Liver (tissue), 9 donors: ENCODE data around the gene TNFAIP1. TPM values are rescaled to one million over a fixed set of nuclear protein-coding genes. Genes with fewer than 3 reads are reported as not detected.

ENCODE experiments used
- DNase-seq: peaks from one replicate; pipeline ENCODE4 v3.0.0-alpha.2; 2017; ENCODE audit warnings: low spot score
- H3K27ac ChIP-seq, 2 donors: one replicate each; pipeline ENCODE4 v1.7.0; 2013; ENCODE audit warnings: inconsistent platforms in 2 of 2, low read length in 2 of 2, control low read depth in 1 of 2, low read depth in 1 of 2, mild to moderate bottlenecking in 1 of 2
- H3K27me3 ChIP-seq, 4 donors: one replicate each; pipeline versions ENCODE4 v1.6.1 to v1.7.0; 2013; ENCODE audit warnings: low read length in 3 of 4, inconsistent platforms in 1 of 4, mild to moderate bottlenecking in 1 of 4, moderate library complexity in 1 of 4; ENCODE audit not compliant: control insufficient read depth in 4 of 4, insufficient read depth in 4 of 4
- H3K36me3 ChIP-seq, 4 donors: one replicate each; pipeline versions ENCODE4 v1.6.1 to v1.7.0; 2013; ENCODE audit warnings: low read length in 3 of 4, mild to moderate bottlenecking in 3 of 4, low read depth in 1 of 4, moderate library complexity in 1 of 4; ENCODE audit not compliant: control insufficient read depth in 4 of 4, insufficient read depth in 3 of 4
- H3K4me1 ChIP-seq, 4 donors: one replicate each; pipeline versions ENCODE4 v1.6.1 to v1.7.0; 2013; ENCODE audit warnings: low read length in 3 of 4, mild to moderate bottlenecking in 3 of 4, moderate library complexity in 1 of 4; ENCODE audit not compliant: control insufficient read depth in 4 of 4, insufficient read depth in 4 of 4
- H3K4me3 ChIP-seq, 3 donors: one replicate each; pipeline versions ENCODE4 v1.6.1 to v1.7.0; 2013; ENCODE audit warnings: low read length in 3 of 3, control low read depth in 1 of 3, low read depth in 1 of 3, mild to moderate bottlenecking in 1 of 3
- H3K9ac ChIP-seq, 2 donors: one replicate each; pipeline ENCODE4 v1.7.0; 2013; ENCODE audit warnings: low read length in 2 of 2, mild to moderate bottlenecking in 2 of 2, moderate library complexity in 2 of 2, control low read depth in 1 of 2, low read depth in 1 of 2
- H3K9me3 ChIP-seq, 4 donors: one replicate each; pipeline versions ENCODE4 v1.6.1 to v1.7.0; 2013; ENCODE audit warnings: low read length in 3 of 4; ENCODE audit not compliant: control insufficient read depth in 4 of 4
- ATF3 ChIP-seq: IDR thresholded peaks from 2 replicates; pipeline ENCODE4 v1.6.1; 2016; ENCODE audit warnings: antibody characterized with exemption
- CTCF ChIP-seq: fragments of 150-350 bp; IDR thresholded peaks from 2 replicates; pipeline ENCODE4 v1.5.1; 2017; ENCODE audit warnings: improper control_type of control experiment, low read depth, low read length; ENCODE audit not compliant: missing input control
- FOXA1 ChIP-seq: IDR thresholded peaks from 2 replicates; pipeline ENCODE4 v1.6.1; 2016; ENCODE audit warnings: antibody characterized with exemption
- FOXA2 ChIP-seq: IDR thresholded peaks from 2 replicates; pipeline ENCODE4 v1.6.1; 2016; ENCODE audit warnings: antibody characterized with exemption
- GABPA ChIP-seq, 2 donors: IDR thresholded peaks in 1 of 2; conservative IDR thresholded peaks in 1 of 2; 2 replicates each; pipeline ENCODE4 v1.6.1; 2016; ENCODE audit warnings: antibody characterized with exemption in 2 of 2, mild to moderate bottlenecking in 1 of 2, moderate library complexity in 1 of 2
- HNF4A ChIP-seq, 2 donors: conservative IDR thresholded peaks; 2 replicates each; pipeline ENCODE4 v1.6.1; 2016; ENCODE audit warnings: antibody characterized with exemption in 2 of 2, mild to moderate bottlenecking in 2 of 2
- HNF4G ChIP-seq: IDR thresholded peaks from 2 replicates; pipeline ENCODE4 v1.6.1; 2016; ENCODE audit warnings: antibody characterized with exemption
- JUND ChIP-seq, 2 donors: IDR thresholded peaks; 2 replicates each; pipeline ENCODE4 v1.6.1; 2016; ENCODE audit warnings: antibody characterized with exemption in 2 of 2
- MAX ChIP-seq: IDR thresholded peaks from 2 replicates; pipeline ENCODE4 v1.6.1; 2016; ENCODE audit warnings: antibody characterized with exemption
- NR2F2 ChIP-seq: IDR thresholded peaks from 2 replicates; pipeline ENCODE4 v1.6.1; 2016; ENCODE audit warnings: antibody characterized with exemption
- RAD21 ChIP-seq, 2 donors: IDR thresholded peaks; 2 replicates each; pipeline ENCODE4 v1.6.1; 2016; ENCODE audit warnings: antibody characterized with exemption in 2 of 2, mild to moderate bottlenecking in 2 of 2
- RXRA ChIP-seq, 2 donors: IDR thresholded peaks; 2 replicates each; pipeline ENCODE4 v1.6.1; 2017 to 2018; ENCODE audit warnings: antibody characterized with exemption in 2 of 2, mild to moderate bottlenecking in 1 of 2
- SP1 ChIP-seq: IDR thresholded peaks from 2 replicates; pipeline ENCODE4 v1.6.1; 2018; ENCODE audit warnings: antibody characterized with exemption, mild to moderate bottlenecking
- TAF1 ChIP-seq: conservative IDR thresholded peaks from 2 replicates; pipeline ENCODE4 v1.6.1; 2016; ENCODE audit warnings: antibody characterized with exemption, mild to moderate bottlenecking
- WGBS: extraction: QIAGEN DNeasy Blood & Tissue Kit; methylation state at CpG from one replicate; pipeline ENCODE4 v1.1.7; 2013; 5-methylcytosine and 5-hydroxymethylcytosine counted together
- polyA plus RNA-seq, 2 donors: library from polyadenylated mRNA; stranded (reverse) in 1 of 2; unstranded in 1 of 2; fragments of 200-250 nt in 1 of 2; fragments of >200 nt in 1 of 2; fragmentation: Nextera tagmentation in 1 of 2; extraction: Ambion mirVana in 1 of 2; gene quantifications; one replicate each; pipeline versions ENCODE4 v1.2.1 to v1.2.3, GENCODE V29; 2013 to 2015
- total RNA-seq, 2 donors: library from RNA; depleted of rRNA; stranded (reverse); fragments of >200 nt; gene quantifications; one replicate each; pipeline ENCODE4 v1.2.3, GENCODE V29; 2014
- donor health status: healthy.
- donor health status: healthy.
- donor health status: healthy.
- donor health status: healthy.
- donor health status: healthy.

The TNFAIP1 gene
- total and polyA plus RNA-seq, 4 donors, result 11.7 to 31.7 (median 19.6) TPM

- no peak overlapping the region for H3K4me3 ChIP-seq
- H3K9me3 ChIP-seq, result no peaks in the 10 kb centered on the region
- no peak overlapping the region for H3K27ac ChIP-seq
- DNase-seq, result no peak
- H3K27me3 ChIP-seq, result no peaks in the 10 kb centered on the region
- peaks cover 4 to 13% (median 8%) of the 10 kb centered on the region in 4 donors for H3K4me1 ChIP-seq
- H3K9ac ChIP-seq, result no peak overlapping the region
- 68% methylated on average over 2 of the region's 2 CpGs for WGBS
- TF ChIP-seq SP1, result no peak
- no peak for TF ChIP-seq NR2F2
- no peak for TF ChIP-seq JUND (IDR thresholded peaks at IDR 0.05)
- no peak for TF ChIP-seq HNF4A (conservative IDR thresholded peaks at IDR 0.05)
- TF ChIP-seq GABPA (IDR thresholded peaks at IDR 0.05 in 1 of 2, conservative IDR thresholded peaks at IDR 0.05 in 1 of 2), result no peak
- no peak for TF ChIP-seq MAX
- no peak for TF ChIP-seq RXRA (IDR thresholded peaks at IDR 0.05)
- TF ChIP-seq TAF1, result no peak
- H3K36me3 ChIP-seq, result no peaks in the 10 kb centered on the region
Measured at GRCh38 chr17:28313841-28314240, 21.7 kb upstream of the TNFAIP1 start.

- Histone ChIP-seq H3K9me3 (no peaks in the 10 kb centered on the region), H3K27ac (no peak overlapping the region), H3K36me3 (no peaks in the 10 kb centered on the region), H3K9ac (no peak overlapping the region), H3K4me1 (peaks cover 4 to 31% (median 22%) of the 10 kb centered on the region in 4 donors), H3K4me3 (no peak overlapping the region), H3K27me3 (no peaks in the 10 kb centered on the region)
- WGBS, result 97% methylated on average over 4 of the region's 4 CpGs
- no peak for TF ChIP-seq ATF3
- TF ChIP-seq FOXA1, result no peak
- TF ChIP-seq MAX, result no peak
- no peak for TF ChIP-seq HNF4G
- TF ChIP-seq NR2F2, result no peak
- TF ChIP-seq CTCF, result no peak
- no peak for TF ChIP-seq HNF4A (conservative IDR thresholded peaks at IDR 0.05)
- no peak for TF ChIP-seq RAD21 (IDR thresholded peaks at IDR 0.05)
- TF ChIP-seq FOXA2, result no peak
- no peak for TF ChIP-seq RXRA (IDR thresholded peaks at IDR 0.05)
- DNase-seq, result no peak
Measured at GRCh38 chr17:28315846-28316705, 19.5 kb upstream of the TNFAIP1 start.
